GM19463 (cell line): ENCODE results near the gene AHI1.
A peak's percentile ranks its signal among the peaks of the same experiment; 100 is the strongest.
"Not testable (repeated sequence)": the region's sequence is repeated elsewhere in the genome, so short reads cannot be mapped to it uniquely, and the experiment has no call there.

ENCODE experiments used
- ATAC-seq: cut with Tn5 transposase; IDR thresholded peaks from one replicate; pipeline ENCODE4 v1.9.1; 2021; ENCODE audit warnings: mild to moderate bottlenecking, moderate library complexity; ENCODE audit not compliant: unreplicated experiment

Gene AHI1

GRCh38 chr6:135397172-135397952 lies 100.2 kb downstream of the AHI1 start:
- no peak for ATAC-seq

GRCh38 chr6:135395136-135395535 lies 102.4 kb downstream of the AHI1 start:
- ATAC-seq: no peak

DNA sequence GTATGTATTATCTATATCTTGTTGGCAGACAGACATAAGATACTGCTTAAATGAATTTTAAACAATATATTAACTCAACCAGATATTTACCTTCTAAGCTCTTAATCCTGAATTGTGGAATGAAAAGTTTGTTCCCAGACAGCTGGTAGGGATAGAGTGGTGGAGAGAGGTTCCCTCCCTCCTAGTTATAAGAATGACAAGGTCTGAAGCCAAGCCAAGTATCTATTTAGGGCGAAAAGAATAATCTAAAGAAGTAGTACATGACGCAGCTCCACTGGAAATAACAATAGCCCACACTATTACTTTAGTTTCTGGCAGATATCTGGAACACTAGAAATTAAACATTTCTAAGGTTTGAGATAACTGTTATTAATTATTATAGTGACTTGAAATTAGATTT lies 104.3 kb downstream of the AHI1 start:
- ATAC-seq: no peak

DNA sequence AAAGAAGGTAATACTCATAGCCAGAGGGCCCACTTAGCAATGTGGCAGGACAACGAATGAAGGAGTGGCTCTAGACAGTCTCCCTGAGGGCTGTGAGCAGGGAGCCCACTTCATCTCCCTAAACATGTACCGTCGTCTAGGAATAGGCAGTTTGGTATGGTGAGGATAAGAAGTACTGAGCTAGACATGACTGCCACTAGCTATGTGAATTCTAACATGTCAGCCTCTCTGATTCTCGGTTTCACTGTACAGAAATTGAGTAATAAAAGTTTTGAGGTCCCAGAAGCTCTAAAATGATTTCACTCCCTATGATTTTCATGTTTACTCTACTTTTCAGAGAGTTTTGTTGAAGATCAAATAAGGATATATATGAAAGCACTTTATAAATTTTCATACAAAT lies 107.1 kb downstream of the AHI1 start:
- ATAC-seq: no peak

GRCh38 chr6:135385299-135385698 lies 112.2 kb downstream of the AHI1 start:
- ATAC-seq: no peak

- no peak for ATAC-seq
These were observed 113.8 kb downstream of the AHI1 start for GRCh38 chr6:135383766-135384165.

DNA sequence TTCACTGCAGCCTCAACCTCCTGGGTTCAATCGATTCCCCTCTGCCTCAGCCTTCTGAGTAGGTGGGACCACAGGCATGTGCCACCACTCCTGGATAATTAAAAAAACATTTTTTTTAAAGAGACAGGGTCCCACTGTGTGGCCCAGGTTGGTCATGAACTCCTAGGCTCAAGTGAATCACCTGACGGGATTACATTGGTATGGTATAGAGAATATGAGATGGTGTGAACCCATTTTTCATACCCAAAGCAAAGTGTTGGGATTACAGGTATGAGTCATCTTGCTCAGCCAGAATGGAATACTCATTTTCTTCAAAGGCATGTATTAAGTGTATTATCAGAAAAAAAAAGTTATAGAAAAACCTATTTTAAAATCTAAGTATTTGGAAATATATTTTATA lies 114.2 kb downstream of the AHI1 start:
- no peak for ATAC-seq

GRCh38 chr6:135382182-135382628 lies 115.3 kb downstream of the AHI1 start:
- peak; percentile 91 for ATAC-seq

DNA sequence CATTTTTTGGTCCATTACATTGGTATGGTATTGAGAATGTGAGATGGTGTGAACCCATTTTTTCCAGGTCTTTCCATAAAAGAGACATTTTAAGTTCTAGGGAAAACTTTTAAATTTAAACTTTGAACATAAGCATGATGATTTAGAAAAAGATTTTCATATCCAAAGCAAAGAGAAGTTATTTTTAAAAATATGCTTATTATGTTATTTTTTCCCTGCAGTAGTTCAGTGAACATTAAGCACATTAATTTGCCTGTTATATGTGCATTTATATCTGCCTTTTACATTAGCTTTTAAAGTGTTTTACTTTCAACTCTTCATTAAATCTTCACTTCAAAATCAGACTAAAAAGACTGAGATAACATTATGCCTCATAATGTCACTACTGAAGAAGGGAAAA lies 116.7 kb downstream of the AHI1 start:
- no peak for ATAC-seq

DNA sequence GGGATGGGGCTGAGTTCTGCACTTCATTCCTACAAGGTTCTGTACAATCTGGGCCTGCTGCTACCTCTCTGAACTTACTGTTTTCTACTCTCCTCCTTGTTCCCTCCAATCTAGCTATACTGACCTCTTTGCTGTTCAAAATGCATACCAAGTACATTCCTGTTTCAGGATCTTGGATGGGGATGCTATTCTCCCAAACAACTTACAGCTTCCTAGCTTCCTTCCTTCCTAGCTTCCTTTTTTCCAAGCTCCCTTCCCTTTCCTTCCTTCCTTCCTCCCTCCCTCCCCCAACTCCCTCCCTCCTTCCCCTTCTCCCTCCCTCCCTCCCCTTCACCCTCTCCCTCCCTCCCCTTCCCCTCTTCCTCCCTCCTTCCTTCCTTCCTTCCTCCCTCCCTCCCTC lies 117.9 kb downstream of the AHI1 start:
- no peak for ATAC-seq

DNA sequence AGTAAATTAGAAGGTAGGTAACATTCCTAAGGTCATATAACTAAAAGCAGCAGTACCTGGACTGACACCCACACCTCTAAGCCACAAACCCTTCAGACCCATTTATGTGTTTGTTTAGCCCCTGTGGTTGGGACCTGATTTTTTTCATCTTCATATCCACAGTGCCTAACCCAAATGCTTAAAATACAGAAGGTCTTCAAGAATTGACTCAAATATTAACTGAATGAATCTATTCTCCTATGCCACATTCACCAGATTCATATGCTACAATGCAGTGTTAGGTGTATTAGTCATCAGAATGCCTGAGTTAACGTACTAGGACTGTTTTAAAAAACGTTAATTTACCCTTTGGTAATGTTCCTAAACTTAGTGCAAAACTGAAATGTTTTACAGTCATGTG lies 124.8 kb downstream of the AHI1 start:
- ATAC-seq: peak; percentile 84

- ATAC-seq: not testable (repeated sequence)
These were observed 133.9 kb downstream of the AHI1 start for GRCh38 chr6:135363622-135364021.

DNA sequence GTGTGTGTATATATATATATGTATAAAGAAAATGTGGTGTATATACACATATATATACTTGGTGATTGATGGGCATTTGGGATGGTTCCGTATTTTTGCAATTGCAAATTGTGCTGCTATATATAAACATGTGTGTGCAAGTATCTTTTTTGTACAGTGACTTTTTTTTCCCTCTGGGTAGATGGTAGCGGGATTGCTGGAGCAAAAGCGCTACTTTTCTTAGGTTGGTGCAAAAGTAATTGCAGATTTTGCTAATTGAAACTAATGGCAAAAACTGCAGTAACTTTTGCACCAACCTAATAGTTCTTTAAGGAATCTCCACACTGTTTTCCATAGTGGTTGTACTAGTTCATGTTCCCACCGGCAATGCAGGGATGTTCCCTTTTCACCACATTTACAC lies 135.4 kb downstream of the AHI1 start:
- no peak for ATAC-seq

GRCh38 chr6:135360222-135360621 lies 137.3 kb downstream of the AHI1 start:
- no peak for ATAC-seq

GRCh38 chr6:135358985-135359384 lies 138.6 kb downstream of the AHI1 start:
- no peak for ATAC-seq

- no peak for ATAC-seq
These were observed 139.2 kb downstream of the AHI1 start for GRCh38 chr6:135358251-135358821.

GRCh38 chr6:135354407-135354806 lies 143.1 kb downstream of the AHI1 start:
- no peak for ATAC-seq

DNA sequence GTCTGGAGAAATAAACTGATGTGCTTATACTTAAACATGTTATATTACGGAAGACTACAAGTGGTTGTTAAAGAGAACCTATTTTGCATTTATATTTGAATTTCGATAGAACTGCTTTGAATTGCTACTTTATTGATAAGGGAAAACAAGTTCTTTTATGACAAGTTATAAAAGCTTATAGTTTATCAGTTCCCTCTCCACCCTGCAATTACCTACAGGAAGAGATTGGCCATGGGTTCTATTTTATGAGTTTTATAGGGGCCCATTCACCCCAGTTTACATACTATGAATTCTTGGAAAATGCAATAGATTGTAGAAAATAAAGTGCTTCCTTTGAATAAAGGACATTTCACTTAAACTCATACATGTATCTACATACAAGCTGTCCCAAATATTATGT lies 144.4 kb downstream of the AHI1 start:
- ATAC-seq: no peak

- ATAC-seq: no peak
These were observed 145.9 kb downstream of the AHI1 start for GRCh38 chr6:135351635-135352034.

DNA sequence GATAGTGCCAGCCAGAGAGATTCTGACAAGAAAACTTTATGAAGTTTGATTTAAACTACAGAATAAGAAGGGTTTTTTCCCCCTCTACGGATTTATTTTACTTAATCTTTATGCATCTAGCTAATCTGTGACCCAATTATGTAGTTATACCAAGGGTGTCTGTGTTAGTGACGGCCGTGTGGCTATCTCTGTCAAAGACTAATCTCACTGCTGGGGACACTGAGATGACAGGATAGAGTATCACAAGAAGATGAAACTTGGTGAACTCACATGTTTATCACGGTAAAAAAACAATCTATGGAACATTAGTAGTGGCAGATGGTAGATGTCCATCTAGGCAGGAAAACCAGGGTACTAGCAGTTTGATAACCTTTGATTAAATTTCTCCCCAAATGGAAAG lies 149.7 kb downstream of the AHI1 start:
- no peak for ATAC-seq

GRCh38 chr6:135346747-135347146 lies 150.8 kb downstream of the AHI1 start:
- no peak for ATAC-seq

DNA sequence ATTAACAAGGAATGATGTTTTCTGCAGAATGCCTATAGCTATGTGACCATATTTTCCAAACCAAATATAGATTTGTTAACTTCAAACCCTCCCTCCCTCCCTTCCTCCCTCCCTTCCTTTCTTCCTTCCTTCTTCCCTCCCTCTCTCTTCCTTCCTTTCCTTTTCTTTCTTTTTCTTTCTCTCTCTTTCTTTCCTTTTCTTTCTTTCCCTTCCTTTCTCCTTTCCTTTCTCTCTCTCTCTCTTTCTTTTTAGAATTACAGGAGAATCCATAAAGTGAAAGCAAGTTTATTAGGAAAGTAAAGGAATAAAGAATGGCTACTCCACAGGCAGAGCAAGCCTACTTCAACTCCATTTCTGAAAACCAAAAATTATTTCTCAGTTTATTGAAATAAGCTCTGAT lies 153.0 kb downstream of the AHI1 start:
- ATAC-seq: no peak

DNA sequence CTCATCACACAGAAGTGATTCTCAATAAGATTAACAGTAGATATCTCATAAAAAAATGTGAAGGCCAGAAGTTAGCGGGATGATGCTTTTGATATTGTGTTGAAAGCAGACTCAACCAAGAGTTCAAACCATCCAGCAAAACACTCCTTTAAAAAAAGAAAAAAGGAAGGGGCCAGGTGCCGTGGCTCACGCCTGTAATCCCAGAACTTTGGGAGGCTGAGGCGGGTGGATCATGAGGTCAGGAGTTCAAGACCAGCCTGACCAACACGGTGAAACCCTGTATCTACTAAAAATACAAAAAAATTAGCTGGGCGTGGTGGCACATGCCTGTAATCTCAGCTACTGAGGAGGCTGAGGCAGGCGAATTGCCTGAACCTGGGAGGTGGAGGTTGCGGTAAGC lies 157.6 kb downstream of the AHI1 start:
- ATAC-seq: not testable (repeated sequence)
